Measurements from ENCODE around the gene CEP290.

GRCh38 chr12:88026196-88026595 is 115.7 kb downstream of the CEP290 start:
- TF ChIP-seq CTCF (conservative IDR thresholded peaks at IDR 0.05; ENCODE audit: low read depth in 2 of 2) (no peak), EZH2 (IDR thresholded peaks at IDR 0.05; ENCODE audit: low read depth, unreplicated experiment) (no peak), POLR2AphosphoS5 (IDR thresholded peaks at IDR 0.05; ENCODE audit: low read depth) (no peak), EZH2phosphoT487 (IDR thresholded peaks at IDR 0.05; ENCODE audit: unreplicated experiment) (no peak), JUNB (IDR thresholded peaks at IDR 0.05; ENCODE audit: unreplicated experiment) (no peak), REST (IDR thresholded peaks at IDR 0.05; ENCODE audit: unreplicated experiment) (no peak), ZNF331 (CRISPR knock-in tag; IDR thresholded peaks at IDR 0.05; ENCODE audit: low read depth) (no peak), ETS1 (IDR thresholded peaks at IDR 0.05) (no peak)

All from GM23338 (cell line).